Endothelial cell of umbilical vein (primary cell): Measurements from ENCODE around the gene SRP68.

Experiments used
- EZH2 ChIP-seq: IDR thresholded peaks from 2 replicates; pipeline ENCODE4 v1.6.1; 2012; ENCODE audit warnings: borderline replicate concordance, low read depth, mild to moderate bottlenecking, moderate library complexity, low read length, inconsistent platforms; ENCODE audit not compliant: severe bottlenecking
- FOS ChIP-seq: IDR thresholded peaks from 2 replicates; pipeline ENCODE4 v1.6.1; 2011; ENCODE audit warnings: mild to moderate bottlenecking, low read length, moderate library complexity, borderline replicate concordance; ENCODE audit not compliant: insufficient read depth
- JUN ChIP-seq: IDR thresholded peaks from 2 replicates; pipeline ENCODE4 v1.6.1; 2011; ENCODE audit warnings: borderline replicate concordance, low read depth; ENCODE audit not compliant: insufficient read length, insufficient read depth
- MYC ChIP-seq: IDR thresholded peaks from one replicate; pipeline ENCODE4 v1.6.1; 2011; ENCODE audit warnings: mild to moderate bottlenecking, low read depth, low read length
- POLR2AphosphoS5 ChIP-seq: IDR thresholded peaks from 2 replicates; pipeline ENCODE4 v1.6.1; 2012; ENCODE audit warnings: low read depth, mild to moderate bottlenecking, control low read depth, low read length, moderate library complexity; ENCODE audit not compliant: insufficient read depth
- TF ChIP-seq, protein P1 (sequence below), 2 donors: IDR thresholded peaks; 1 replicate in 1 of 2; 2 replicates in 1 of 2; pipeline ENCODE4 v1.5.1; 2011; ENCODE audit warnings: low read length in 2 of 2, mild to moderate bottlenecking in 2 of 2, moderate library complexity in 2 of 2, control low read depth in 1 of 2, inconsistent platforms in 1 of 2, low read depth in 1 of 2; ENCODE audit not compliant: insufficient read depth in 1 of 2; ENCODE audit errors: extremely low read depth in 1 of 2
- TF ChIP-seq, protein P2 (sequence below): IDR thresholded peaks from 2 replicates; pipeline ENCODE4 v1.6.1; 2011; ENCODE audit not compliant: insufficient read depth, insufficient read length

DNA sequence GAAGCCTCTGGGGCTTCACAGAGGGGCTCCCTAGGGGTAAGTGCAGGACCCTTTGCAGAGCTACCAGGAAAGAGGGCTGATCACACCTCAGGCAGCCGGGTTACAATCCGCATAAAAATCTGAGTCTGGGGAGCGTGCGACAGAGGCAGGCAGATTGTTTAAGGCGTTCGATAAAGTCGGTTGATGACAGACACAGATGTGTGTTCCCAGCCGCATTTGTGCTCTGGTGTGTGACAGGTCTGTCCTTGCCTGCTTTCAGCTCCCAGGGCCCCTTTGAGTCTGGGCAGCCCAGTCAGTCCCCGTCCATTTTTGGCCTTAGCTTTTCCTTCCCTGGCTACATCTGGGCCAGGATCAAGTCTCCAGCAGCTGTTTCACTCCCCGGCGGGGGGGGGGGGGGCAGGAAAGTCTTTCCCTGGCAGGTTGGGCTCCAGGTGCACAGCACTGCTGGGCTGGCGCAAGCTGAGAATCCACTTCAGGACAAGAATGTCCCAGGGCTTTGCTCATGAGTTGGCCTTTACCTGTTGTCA is 5.3 kb upstream of the SRP68 start:
- TF ChIP-seq, protein P1, sequence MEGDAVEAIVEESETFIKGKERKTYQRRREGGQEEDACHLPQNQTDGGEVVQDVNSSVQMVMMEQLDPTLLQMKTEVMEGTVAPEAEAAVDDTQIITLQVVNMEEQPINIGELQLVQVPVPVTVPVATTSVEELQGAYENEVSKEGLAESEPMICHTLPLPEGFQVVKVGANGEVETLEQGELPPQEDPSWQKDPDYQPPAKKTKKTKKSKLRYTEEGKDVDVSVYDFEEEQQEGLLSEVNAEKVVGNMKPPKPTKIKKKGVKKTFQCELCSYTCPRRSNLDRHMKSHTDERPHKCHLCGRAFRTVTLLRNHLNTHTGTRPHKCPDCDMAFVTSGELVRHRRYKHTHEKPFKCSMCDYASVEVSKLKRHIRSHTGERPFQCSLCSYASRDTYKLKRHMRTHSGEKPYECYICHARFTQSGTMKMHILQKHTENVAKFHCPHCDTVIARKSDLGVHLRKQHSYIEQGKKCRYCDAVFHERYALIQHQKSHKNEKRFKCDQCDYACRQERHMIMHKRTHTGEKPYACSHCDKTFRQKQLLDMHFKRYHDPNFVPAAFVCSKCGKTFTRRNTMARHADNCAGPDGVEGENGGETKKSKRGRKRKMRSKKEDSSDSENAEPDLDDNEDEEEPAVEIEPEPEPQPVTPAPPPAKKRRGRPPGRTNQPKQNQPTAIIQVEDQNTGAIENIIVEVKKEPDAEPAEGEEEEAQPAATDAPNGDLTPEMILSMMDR (IDR thresholded peaks at IDR 0.05; ENCODE audit: extremely low read depth in 1 of 2, insufficient read depth in 1 of 2, low read depth in 1 of 2, low read length in 2 of 2): no peak
- TF ChIP-seq JUN (no peak), EZH2 (no peak), MYC (no peak), FOS (no peak), POLR2AphosphoS5 (no peak)
- TF ChIP-seq, protein P2, sequence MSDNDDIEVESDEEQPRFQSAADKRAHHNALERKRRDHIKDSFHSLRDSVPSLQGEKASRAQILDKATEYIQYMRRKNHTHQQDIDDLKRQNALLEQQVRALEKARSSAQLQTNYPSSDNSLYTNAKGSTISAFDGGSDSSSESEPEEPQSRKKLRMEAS: no peak
